Activated naive CD8-positive, alpha-beta T cell (primary cell): ENCODE data around the gene KLF8.
"Not testable (repeated sequence)": the region's sequence is repeated elsewhere in the genome, so short reads cannot be mapped to it uniquely, and the experiment has no call there.

Source experiments
- H3K27ac Mint-ChIP-seq: one replicate; pipeline ENCODE4 v1.8.0; 2021; ENCODE audit warnings: mixed read lengths
- H3K27me3 Mint-ChIP-seq: one replicate; pipeline ENCODE4 v1.8.0; 2021; ENCODE audit warnings: mixed read lengths
- H3K36me3 Mint-ChIP-seq: one replicate; pipeline ENCODE4 v1.8.0; 2021; ENCODE audit warnings: mixed read lengths
- H3K4me1 Mint-ChIP-seq: one replicate; pipeline ENCODE4 v1.8.0; 2021; ENCODE audit warnings: low read depth, mixed read lengths
- H3K4me3 Mint-ChIP-seq: one replicate; pipeline ENCODE4 v1.8.0; 2021; ENCODE audit warnings: mild to moderate bottlenecking, mixed read lengths
- H3K9me3 Mint-ChIP-seq: one replicate; pipeline ENCODE4 v1.8.0; 2021; ENCODE audit warnings: low read depth, mixed read lengths

KLF8 gene

DNA sequence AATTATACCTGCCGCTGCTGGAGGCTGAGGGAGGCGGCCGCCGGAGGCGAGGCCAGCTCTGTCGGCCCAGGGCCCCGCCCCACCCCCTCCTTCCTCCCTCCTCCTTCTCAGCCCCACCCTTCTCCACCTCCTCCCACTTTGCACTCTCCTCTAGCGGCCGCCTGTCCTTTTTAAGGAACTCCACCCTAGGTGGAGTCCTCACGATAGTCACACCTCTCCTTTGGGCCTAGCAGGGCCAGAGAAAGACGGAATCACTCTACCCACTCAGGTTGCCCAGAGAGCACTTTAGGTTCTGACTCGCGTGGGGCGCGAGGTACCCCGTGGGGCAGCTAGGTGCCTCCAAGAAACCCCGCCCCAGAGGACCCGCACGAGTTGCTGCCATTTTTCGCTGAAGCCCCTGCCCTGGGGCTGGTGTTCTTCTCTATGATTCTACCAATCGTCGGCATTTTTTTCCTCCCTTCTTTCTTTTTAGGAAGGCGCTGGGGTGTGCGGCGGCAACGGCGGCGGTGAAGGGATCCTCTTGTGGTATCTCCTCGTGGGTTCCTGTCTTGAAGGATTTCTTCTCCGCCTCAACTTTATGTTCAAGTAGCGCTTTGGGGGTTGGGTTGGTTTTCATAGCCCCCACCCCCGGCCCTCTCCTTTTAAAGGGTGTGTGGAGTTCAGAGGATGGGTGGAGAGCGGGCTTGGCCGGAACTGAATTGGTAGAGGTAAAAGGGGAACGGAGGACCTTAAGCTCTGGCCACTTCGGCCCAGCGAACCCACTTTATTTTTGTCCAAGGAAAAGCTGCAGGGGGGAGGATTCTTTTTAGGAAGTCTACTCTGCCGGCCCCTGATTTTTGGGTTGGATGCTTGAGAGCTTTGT lies at the start of gene KLF8:
Gene KLF8 (plus strand): TSS at position 136 of the 862 bp plus-strand sequence. CDS start 979 bp downstream, outside the sequence.
- Mint-ChIP-seq H3K4me1 (peaks cover 9% of the 10 kb centered on the region), H3K27me3 (peaks cover 2% of the 10 kb centered on the region), H3K9me3 (no peaks in the 10 kb centered on the region), H3K4me3 (peak within 1 kb of the TSS; percentile 85), H3K27ac (peak within 1 kb of the TSS; percentile 28), H3K36me3 (no peaks in the 10 kb centered on the region)

DNA sequence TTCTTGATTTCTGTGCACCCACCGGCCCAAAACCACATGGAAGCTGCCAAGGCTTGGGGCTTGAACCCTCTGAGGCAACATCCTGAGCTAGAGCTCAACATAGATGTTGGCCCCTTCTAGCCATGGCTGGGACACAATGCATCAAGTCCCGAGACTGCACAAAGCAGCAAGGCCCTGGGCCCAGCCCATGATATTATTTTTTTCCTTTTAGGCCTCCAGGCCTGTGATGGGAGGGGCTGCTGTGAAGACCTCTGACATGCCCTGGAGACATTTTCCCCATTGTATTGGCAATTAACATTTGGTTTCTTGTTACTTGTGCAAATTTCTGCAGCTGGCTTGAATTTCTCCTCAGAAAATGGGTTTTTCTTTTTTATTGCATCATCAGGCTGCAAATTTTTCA lies 25.2 kb upstream of the KLF8 start:
- not testable (repeated sequence) for H3K4me3 Mint-ChIP-seq, H3K4me1 Mint-ChIP-seq, H3K27ac Mint-ChIP-seq, H3K36me3 Mint-ChIP-seq, H3K27me3 Mint-ChIP-seq, H3K9me3 Mint-ChIP-seq

DNA sequence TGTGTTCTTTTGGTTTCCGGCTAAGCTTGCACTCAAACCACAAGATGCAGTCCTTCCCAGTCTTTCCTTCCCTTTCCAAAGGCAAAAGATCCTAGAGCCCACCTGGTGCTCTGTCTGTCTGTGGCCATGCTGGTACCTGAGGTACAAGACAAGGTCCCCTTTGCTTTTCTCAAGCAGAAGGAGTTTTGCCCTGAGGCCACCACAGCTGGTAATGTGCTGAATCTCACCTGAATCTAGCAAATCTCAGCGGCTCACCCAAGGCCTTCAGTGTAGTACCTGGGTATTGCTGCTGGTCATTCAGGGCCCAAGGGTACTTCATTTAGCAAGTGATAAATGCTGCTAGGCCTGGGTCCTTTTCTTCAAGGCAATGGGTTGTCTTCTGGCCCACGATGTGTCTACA lies 20.5 kb upstream of the KLF8 start:
- Mint-ChIP-seq H3K4me3 (no peak overlapping the region), H3K27me3 (no peaks in the 10 kb centered on the region), H3K4me1 (no peaks in the 10 kb centered on the region), H3K36me3 (no peaks in the 10 kb centered on the region), H3K9me3 (no peaks in the 10 kb centered on the region), H3K27ac (no peak overlapping the region)

DNA sequence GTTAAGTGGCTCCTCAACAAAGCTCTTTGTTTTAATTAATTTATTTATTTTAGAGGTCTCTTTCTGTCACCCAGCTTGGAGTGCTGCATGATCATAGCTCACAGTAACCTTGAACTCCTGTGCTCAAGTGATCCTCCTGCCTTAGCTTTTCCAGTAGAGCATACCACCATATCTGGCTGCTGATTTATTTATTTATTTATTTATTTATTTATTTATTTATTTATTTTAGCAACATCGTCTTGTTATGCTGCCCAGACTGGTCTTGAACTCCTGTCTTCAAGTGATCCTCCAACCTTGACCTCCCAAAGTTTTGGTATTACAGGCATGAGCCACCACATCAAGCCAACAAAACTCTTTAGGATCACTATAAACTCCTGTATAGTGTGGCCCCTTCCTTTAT lies 15.8 kb upstream of the KLF8 start:
- Mint-ChIP-seq H3K9me3 (no peaks in the 10 kb centered on the region), H3K4me1 (no peaks in the 10 kb centered on the region), H3K36me3 (no peaks in the 10 kb centered on the region), H3K4me3 (no peak overlapping the region), H3K27me3 (no peaks in the 10 kb centered on the region), H3K27ac (no peak overlapping the region)

DNA sequence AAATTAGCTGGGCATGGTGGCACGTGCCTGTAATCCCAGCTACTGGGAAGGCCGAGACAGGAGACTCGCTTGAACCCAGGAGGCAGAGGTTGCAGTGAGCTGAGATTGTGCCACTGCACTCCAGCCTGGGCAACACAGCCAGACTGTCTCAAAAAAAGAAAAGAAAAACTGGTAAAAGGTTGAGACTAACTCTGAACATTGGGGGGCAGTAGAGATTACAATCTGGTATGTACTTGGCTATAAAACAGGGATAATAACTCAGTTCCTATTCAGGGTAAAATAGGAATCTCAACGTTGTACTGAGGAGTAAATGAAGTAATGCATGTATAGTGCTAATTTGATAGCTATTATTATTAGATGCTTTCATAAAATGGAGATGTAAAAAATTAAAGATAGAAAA lies 12.5 kb upstream of the KLF8 start:
- no peaks in the 10 kb centered on the region for H3K4me1 Mint-ChIP-seq
- no peaks in the 10 kb centered on the region for H3K27me3 Mint-ChIP-seq
- no peaks in the 10 kb centered on the region for H3K9me3 Mint-ChIP-seq
- no peak overlapping the region for H3K27ac Mint-ChIP-seq
- no peaks in the 10 kb centered on the region for H3K36me3 Mint-ChIP-seq
- H3K4me3 Mint-ChIP-seq, result no peak overlapping the region

DNA sequence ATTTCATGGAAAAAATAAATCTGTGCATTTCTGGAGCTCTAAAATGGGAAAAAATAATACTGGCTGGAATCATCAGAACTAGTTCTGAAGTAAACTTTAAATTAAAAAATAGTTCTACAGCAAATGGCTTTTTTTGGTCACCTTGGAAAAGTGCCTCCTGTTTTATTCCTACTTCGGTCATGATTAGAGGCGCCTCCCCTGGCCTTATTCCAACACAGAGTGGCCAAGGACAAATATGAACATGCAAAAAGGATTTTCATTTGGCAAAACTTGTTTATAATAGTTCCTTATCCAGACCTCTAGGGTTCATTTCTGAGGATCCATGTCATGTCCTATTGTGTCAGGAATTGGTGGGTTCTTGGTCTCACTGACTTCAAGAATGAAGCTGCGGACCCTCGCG lies 11.1 kb upstream of the KLF8 start:
- Mint-ChIP-seq H3K4me3 (no peak overlapping the region), H3K27me3 (no peaks in the 10 kb centered on the region), H3K27ac (no peak overlapping the region)

DNA sequence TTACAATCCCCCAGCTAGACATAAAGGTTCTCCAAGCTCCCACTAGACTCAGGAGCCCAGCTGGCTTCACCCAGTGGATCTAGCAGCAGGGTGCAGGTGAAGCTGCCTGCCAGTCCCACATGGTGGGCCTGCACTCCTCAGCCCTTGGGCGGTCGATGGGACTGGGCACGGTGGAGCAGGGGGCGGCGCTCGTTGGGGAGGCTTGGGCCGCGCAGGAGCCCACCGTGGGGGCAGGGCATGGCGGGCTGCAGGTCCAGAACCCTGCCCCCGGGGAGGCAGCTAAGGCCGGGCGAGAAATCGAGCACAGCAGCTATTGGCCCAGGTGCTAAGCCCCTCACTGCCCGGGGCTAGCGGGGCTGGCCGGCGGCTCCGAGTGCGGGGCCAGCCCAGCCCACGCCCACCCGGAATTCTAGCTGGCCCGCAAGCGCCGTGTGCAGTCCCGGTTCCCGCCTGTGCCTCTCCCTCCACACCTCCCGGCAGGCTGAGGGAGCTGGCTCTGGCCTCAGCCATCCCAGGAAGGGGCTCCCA lies 9.6 kb upstream of the KLF8 start:
- Mint-ChIP-seq H3K27me3 (no peaks in the 10 kb centered on the region), H3K27ac (no peak overlapping the region), H3K4me1 (no peaks in the 10 kb centered on the region), H3K4me3 (no peak overlapping the region), H3K36me3 (no peaks in the 10 kb centered on the region), H3K9me3 (no peaks in the 10 kb centered on the region)

More for the DNA sequence above, 11.1 kb upstream of the KLF8 start:
- H3K36me3 Mint-ChIP-seq, result no peaks in the 10 kb centered on the region
- no peaks in the 10 kb centered on the region for H3K9me3 Mint-ChIP-seq
- no peaks in the 10 kb centered on the region for H3K4me1 Mint-ChIP-seq

DNA sequence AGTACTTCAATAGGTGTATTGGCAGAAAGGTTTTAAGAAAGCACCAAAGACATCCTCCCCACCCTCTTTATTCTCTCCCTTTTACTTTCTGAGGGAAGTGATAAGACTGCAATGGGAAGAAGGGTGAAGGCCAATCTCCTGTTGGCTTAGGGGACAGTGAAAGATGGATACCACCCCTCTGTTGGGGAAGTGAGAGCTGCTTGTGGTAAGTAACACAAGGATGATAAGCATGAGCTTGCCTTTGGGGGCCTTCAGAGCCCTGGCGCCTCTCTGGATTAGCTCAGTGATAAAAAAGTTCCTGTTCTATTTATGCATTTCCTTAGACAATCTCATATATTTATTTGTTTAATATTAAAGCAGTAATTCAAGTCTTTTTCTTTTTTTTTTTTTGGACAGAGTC lies 5.2 kb upstream of the KLF8 start:
- Mint-ChIP-seq H3K9me3 (no peaks in the 10 kb centered on the region), H3K27me3 (peaks cover 2% of the 10 kb centered on the region), H3K27ac (no peak overlapping the region), H3K4me1 (peaks cover 3% of the 10 kb centered on the region), H3K36me3 (no peaks in the 10 kb centered on the region), H3K4me3 (no peak overlapping the region)

DNA sequence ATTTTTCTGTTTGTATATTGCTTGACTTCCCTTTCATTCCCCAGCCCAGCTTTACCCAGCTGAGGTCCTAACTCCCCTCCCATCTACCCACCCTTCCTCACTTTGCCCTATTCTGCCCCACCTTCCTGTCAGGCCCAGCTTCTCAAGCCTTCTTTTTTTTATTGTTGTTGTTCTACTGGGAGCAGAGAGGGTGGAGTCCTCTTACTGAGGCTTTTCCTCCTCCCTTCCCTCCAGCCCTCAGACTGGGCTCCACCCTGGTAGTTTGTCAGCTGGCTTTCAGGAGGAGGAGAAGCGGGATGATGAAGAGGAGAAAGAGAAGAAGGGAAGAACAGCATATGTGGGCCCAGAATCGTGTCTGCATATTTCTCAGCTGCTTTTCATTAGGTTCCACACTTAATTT lies 3.2 kb upstream of the KLF8 start:
- no peaks in the 10 kb centered on the region for H3K36me3 Mint-ChIP-seq
- no peak overlapping the region for H3K27ac Mint-ChIP-seq
- peaks cover 2% of the 10 kb centered on the region for H3K27me3 Mint-ChIP-seq
- no peaks in the 10 kb centered on the region for H3K9me3 Mint-ChIP-seq
- peaks cover 9% of the 10 kb centered on the region for H3K4me1 Mint-ChIP-seq
- H3K4me3 Mint-ChIP-seq, result no peak overlapping the region

DNA sequence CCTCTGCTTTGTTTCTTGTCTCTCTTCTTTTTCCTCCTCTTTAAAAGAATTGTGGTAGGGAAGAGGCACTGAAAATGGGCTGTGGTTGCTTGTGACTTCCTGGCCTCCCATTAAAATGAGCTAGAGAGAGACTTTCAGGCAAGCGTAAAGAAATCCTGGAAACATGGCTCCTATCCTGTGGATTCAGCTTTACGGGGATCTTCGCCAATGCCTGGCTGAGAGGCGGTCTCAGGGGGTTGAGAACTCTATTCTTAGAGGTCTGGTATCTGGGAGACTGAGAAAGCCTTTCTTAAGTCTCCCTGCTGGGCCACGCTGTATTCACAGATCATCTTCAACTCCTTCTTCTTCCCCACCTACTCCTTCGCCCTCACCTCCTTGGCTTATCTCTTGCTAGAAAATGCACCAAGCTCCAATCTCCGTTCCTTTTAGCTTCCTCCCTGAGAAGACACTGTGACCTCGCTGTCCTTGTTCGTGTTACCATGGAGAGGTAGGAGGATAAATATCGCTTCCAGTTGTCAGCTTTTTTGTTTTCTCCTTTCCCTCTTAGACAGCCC lies 542 bp upstream of the KLF8 start:
- no peak overlapping the region for H3K27ac Mint-ChIP-seq
- no peaks in the 10 kb centered on the region for H3K36me3 Mint-ChIP-seq
- peak overlapping the region; percentile 68 for H3K4me3 Mint-ChIP-seq
- no peaks in the 10 kb centered on the region for H3K9me3 Mint-ChIP-seq
- H3K4me1 Mint-ChIP-seq, result peaks cover 9% of the 10 kb centered on the region
- peaks cover 2% of the 10 kb centered on the region for H3K27me3 Mint-ChIP-seq

DNA sequence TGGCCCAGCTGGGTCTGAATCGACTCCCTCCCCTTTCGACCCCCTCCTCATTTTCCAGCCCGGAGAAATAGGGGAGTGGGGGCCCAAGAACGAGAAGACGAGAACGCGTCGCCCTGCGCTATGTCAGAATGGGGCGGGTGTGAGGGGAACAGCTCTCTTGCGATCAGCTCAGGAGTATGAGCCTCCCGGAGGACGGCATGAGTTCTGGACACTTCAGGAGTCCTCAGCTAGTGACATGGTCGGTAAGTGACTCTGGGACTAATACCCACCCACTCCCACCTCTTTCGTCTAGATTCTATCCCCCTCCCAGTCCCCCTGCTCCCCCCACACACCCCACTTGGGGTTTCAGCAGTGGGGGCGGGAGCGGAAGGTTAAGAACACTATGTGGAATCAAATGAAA lies 944 bp downstream of the KLF8 start:
- no peaks in the 10 kb centered on the region for H3K36me3 Mint-ChIP-seq
- H3K4me3 Mint-ChIP-seq, result peak overlapping the region; percentile 85
- H3K4me1 Mint-ChIP-seq, result peaks cover 9% of the 10 kb centered on the region
- peaks cover 2% of the 10 kb centered on the region for H3K27me3 Mint-ChIP-seq
- H3K27ac Mint-ChIP-seq, result no peak overlapping the region
- H3K9me3 Mint-ChIP-seq, result no peaks in the 10 kb centered on the region

DNA sequence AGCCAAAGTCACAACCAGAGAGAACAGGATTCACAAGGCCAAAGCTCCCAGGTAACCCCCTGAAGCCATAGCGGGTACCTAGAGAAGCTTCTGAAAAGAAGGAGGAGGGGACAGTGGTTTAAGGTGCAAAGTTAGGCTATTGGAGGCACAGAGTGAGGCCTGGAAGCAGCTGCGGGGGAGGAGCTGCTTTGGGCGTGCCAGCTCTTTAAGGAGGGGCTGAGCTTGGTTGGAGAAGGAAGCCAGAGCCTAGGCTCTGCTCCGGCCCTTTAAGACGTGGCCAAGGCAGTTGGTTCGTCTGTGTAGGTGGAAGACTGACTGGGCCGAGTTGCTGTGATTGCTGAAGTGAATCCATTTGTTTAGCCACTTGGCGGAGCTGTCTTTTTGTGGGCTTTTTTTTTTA lies 1.5 kb downstream of the KLF8 start:
- Mint-ChIP-seq H3K4me1 (peaks cover 9% of the 10 kb centered on the region), H3K36me3 (no peaks in the 10 kb centered on the region), H3K4me3 (peak overlapping the region; percentile 85), H3K9me3 (no peaks in the 10 kb centered on the region), H3K27me3 (peaks cover 2% of the 10 kb centered on the region), H3K27ac (no peak overlapping the region)

DNA sequence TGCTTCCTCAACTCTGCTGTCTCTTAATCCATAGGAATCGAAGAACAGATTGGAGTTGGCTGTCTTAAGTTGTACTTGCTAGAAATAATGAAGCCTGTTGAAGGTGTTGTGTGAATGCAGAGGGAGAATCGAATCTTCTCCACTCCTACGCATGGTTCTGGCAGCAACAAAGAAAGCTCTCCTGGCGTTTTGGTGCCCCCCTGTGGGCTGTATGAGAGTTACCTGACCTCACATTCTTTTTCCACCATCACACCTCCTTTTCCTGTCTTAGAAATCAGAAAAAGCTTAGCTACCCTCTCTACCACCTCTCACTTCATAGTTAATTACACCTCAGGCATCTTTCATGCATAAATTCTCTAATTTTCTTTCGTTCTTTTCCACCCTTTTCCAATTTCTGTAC lies 16.3 kb downstream of the KLF8 start:
- no peaks in the 10 kb centered on the region for H3K9me3 Mint-ChIP-seq
- peaks cover 1% of the 10 kb centered on the region for H3K4me1 Mint-ChIP-seq
- no peaks in the 10 kb centered on the region for H3K27me3 Mint-ChIP-seq
- H3K4me3 Mint-ChIP-seq, result no peak overlapping the region
- no peak overlapping the region for H3K27ac Mint-ChIP-seq
- no peaks in the 10 kb centered on the region for H3K36me3 Mint-ChIP-seq

DNA sequence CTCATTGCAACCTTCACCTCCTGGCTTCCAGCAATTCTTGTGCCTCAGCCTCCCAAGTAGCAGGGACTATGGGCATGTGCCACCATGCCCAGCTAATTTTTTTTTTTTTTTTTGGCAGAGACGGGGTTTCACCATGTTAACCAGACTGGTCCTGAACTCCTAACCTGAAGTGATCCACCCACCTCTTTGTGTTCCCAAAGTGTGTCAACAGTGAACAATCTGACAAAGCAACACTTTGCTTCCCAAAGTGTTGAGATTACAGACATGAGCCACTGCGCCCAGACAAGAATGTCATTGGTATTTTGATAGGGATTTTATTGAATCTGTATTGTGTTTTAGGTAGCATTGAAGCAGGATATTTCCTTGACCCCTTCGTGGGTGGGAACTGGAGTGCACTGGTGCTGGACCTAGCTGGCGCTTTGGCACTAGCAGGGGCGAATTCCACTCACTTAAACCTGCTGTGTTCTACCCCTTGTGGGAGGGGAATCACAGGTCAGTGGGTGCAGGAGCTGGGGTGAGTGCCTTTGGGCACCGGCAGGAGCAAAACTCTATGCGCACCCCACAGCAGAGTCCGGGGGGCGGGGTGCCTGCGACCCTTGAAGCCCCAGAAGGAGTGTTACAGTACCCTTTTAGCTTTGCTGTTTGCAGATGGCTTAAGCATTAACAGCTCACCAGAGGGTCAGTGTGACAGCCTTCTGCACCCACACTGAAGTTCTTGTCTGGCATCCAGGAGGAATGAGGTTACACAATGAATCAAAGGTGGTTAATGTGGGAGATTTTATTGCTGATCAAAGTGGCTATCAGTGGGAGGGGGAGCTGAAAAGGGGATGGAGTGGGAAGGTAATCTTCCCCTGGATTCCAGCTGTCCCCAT lies 21.9 kb downstream of the KLF8 start:
- no peak overlapping the region for H3K27ac Mint-ChIP-seq
- H3K4me3 Mint-ChIP-seq, result no peak overlapping the region
- no peaks in the 10 kb centered on the region for H3K4me1 Mint-ChIP-seq
- H3K36me3 Mint-ChIP-seq, result no peaks in the 10 kb centered on the region
- no peaks in the 10 kb centered on the region for H3K27me3 Mint-ChIP-seq
- no peaks in the 10 kb centered on the region for H3K9me3 Mint-ChIP-seq

DNA sequence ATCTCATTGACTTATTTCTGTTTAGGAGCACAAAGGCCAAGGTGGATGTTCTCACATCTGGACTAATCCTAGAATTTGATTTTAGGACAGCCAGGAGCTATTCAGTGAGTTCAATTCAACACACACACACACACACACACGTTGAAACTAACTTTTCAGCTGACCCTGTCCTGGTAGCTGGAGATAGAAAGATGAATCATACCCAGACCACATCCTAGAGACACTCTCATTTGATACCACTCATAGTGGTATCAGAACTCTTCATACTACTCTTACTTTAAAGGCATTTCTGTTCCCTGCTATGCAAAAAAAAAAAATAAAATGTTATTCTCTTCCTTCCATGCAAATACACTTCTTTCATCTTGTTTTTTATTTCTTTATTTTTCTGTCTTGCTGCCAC lies 36.7 kb downstream of the KLF8 start:
- Mint-ChIP-seq H3K4me3 (no peak overlapping the region), H3K9me3 (no peaks in the 10 kb centered on the region), H3K36me3 (no peaks in the 10 kb centered on the region), H3K4me1 (no peaks in the 10 kb centered on the region), H3K27ac (no peak overlapping the region), H3K27me3 (no peaks in the 10 kb centered on the region)
